Endodermal cell (in vitro differentiated cells): Measurements from ENCODE around the gene CCDC91. TPM values are rescaled to one million over a fixed set of nuclear protein-coding genes. Genes with fewer than 3 reads are reported as not detected.

ENCODE experiments used
- DNase-seq: peaks from one replicate; pipeline ENCODE4 v3.0.0-alpha.2; 2017
- H3K27ac ChIP-seq: 2 replicates; pipeline ENCODE4 v1.5.1; 2013; ENCODE audit warnings: mild to moderate bottlenecking, low read depth, low read length, moderate library complexity
- H3K27me3 ChIP-seq: 2 replicates; pipeline ENCODE4 v1.6.1; 2013; ENCODE audit warnings: mild to moderate bottlenecking, low read length, moderate library complexity; ENCODE audit not compliant: insufficient read depth, control insufficient read depth, poor library complexity, severe bottlenecking
- H3K36me3 ChIP-seq: 2 replicates; pipeline ENCODE4 v1.7.0; 2013; ENCODE audit warnings: mild to moderate bottlenecking, low read length, moderate library complexity; ENCODE audit not compliant: control insufficient read depth, insufficient read depth
- H3K4me1 ChIP-seq: one replicate; pipeline ENCODE4 v1.7.0; 2013; ENCODE audit warnings: low read length; ENCODE audit not compliant: control insufficient read depth, insufficient read depth
- H3K4me3 ChIP-seq: 2 replicates; pipeline ENCODE4 v1.5.1; 2013; ENCODE audit warnings: mild to moderate bottlenecking, low read length, moderate library complexity
- H3K9ac ChIP-seq: 2 replicates; pipeline ENCODE4 v1.6.1; 2013; ENCODE audit warnings: mild to moderate bottlenecking, low read length, moderate library complexity; ENCODE audit not compliant: poor library complexity, severe bottlenecking; ENCODE audit errors: extremely low read depth
- H3K9me3 ChIP-seq: 2 replicates; pipeline ENCODE4 v1.6.1; 2013; ENCODE audit warnings: mild to moderate bottlenecking, low read length, moderate library complexity; ENCODE audit not compliant: control insufficient read depth
- H3K27ac Mint-ChIP-seq: 2 replicates; pipeline ENCODE4 v1.8.0; 2020; ENCODE audit warnings: mixed read lengths
- H3K27me3 Mint-ChIP-seq: 2 replicates; pipeline ENCODE4 v1.8.0; 2021; ENCODE audit warnings: mild to moderate bottlenecking, mixed read lengths; ENCODE audit not compliant: insufficient read depth
- H3K36me3 Mint-ChIP-seq: 2 replicates; pipeline ENCODE4 v1.8.0; 2020; ENCODE audit warnings: low read depth, mixed read lengths
- H3K4me1 Mint-ChIP-seq: 2 replicates; pipeline ENCODE4 v1.8.0; 2020; ENCODE audit warnings: mixed read lengths
- H3K4me3 Mint-ChIP-seq: 2 replicates; pipeline ENCODE4 v1.8.0; 2020; ENCODE audit warnings: mild to moderate bottlenecking, moderate library complexity, mixed read lengths
- H3K9me3 Mint-ChIP-seq: 2 replicates; pipeline ENCODE4 v1.8.0; 2020; ENCODE audit warnings: mild to moderate bottlenecking, mixed read lengths
- WGBS, 2 experiments: methylation state at CpG; one replicate each; pipeline versions ENCODE4 v1.1.5 to v1.1.7; 2013; ENCODE audit warnings: missing lambda C conversion rate in 2 of 2, mixed read lengths in 1 of 2; ENCODE audit not compliant: insufficient coverage in 1 of 2, insufficient read length in 1 of 2; 5-methylcytosine and 5-hydroxymethylcytosine counted together
- total RNA-seq, 2 donors: library from RNA; stranded (reverse); fragmentation: NEBNext Ultra II Directional in 1 of 2; extraction: Animal tissue kit (Norgen Biotek cat#: 25700) in 1 of 2; gene quantifications; 2 replicates in 1 of 2; 3 replicates in 1 of 2; pipeline ENCODE4 v1.2.1, GENCODE V29; 2021
- TF ChIP-seq, protein P1 (sequence below): fragments of 200-600 bp; sonication (generic); conservative IDR thresholded peaks from 2 replicates; pipeline ENCODE4 v1.5.0; 2021; ENCODE audit warnings: antibody characterized with exemption, mild to moderate bottlenecking

Gene CCDC91
- total RNA-seq, 2 donors from 2014 or later, result 25.3 to 45.7 TPM

DNA sequence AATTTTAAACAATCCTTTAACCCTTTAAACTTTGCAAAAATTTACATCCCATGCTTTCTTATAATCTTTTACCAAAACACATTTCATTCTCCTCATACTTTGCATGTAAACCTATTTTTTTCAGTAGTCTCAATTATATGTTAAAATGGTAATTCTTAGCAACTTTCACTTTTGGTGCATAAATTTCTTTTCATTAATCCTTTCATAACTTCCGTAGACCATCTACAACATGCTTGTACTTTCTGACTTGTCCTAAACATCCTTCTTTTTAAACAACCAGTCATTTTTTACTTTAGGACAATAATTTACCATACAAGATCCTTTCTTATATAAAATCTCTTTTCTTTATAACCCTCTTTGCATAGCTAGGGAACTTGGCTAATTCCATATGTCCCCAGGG is 19.5 kb downstream of the CCDC91 start:
- no peaks in the 10 kb centered on the region for H3K27me3 Mint-ChIP-seq
- TF ChIP-seq, protein P1, sequence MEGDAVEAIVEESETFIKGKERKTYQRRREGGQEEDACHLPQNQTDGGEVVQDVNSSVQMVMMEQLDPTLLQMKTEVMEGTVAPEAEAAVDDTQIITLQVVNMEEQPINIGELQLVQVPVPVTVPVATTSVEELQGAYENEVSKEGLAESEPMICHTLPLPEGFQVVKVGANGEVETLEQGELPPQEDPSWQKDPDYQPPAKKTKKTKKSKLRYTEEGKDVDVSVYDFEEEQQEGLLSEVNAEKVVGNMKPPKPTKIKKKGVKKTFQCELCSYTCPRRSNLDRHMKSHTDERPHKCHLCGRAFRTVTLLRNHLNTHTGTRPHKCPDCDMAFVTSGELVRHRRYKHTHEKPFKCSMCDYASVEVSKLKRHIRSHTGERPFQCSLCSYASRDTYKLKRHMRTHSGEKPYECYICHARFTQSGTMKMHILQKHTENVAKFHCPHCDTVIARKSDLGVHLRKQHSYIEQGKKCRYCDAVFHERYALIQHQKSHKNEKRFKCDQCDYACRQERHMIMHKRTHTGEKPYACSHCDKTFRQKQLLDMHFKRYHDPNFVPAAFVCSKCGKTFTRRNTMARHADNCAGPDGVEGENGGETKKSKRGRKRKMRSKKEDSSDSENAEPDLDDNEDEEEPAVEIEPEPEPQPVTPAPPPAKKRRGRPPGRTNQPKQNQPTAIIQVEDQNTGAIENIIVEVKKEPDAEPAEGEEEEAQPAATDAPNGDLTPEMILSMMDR, result no peak
- H3K4me1 ChIP-seq, result no peaks in the 10 kb centered on the region
- H3K36me3 ChIP-seq, result peaks cover 5% of the 10 kb centered on the region
- H3K9me3 ChIP-seq, result peaks cover 38% of the 10 kb centered on the region
- peak overlapping the region; percentile 24 for H3K4me3 ChIP-seq
- no peak for DNase-seq
- H3K36me3 Mint-ChIP-seq, result peaks cover 78% of the 10 kb centered on the region
- 0% methylated on average over 1 of the region's 1 CpG for WGBS, 2 experiments
- no peak overlapping the region for H3K27ac Mint-ChIP-seq
- H3K9ac ChIP-seq, result no peak overlapping the region
- peaks cover 75% of the 10 kb centered on the region for H3K9me3 Mint-ChIP-seq
- H3K27ac ChIP-seq, result no peak overlapping the region
- no peaks in the 10 kb centered on the region for H3K27me3 ChIP-seq
- no peaks in the 10 kb centered on the region for H3K4me1 Mint-ChIP-seq
- H3K4me3 Mint-ChIP-seq, result no peak overlapping the region

DNA sequence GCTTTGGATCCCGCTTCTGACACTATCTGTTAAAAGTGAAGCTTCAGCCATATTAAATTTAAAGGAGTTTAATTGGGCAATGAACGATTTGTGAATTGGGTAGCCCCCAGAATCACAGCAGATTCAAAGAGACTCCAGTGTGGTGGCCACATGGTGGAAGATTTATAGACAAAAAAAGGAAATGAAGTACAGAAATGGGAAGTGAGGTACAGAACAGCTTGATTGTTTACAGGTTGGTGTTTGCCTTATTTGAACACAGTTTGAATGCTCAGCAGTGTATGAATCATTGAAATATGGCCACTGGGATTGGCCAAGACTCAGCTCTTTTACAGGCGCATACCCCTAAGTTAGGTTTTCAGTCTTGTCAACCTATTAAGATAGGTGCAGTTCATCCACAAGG is 21.9 kb downstream of the CCDC91 start:
- Histone ChIP-seq H3K36me3 (peaks cover 5% of the 10 kb centered on the region), H3K9ac (no peak overlapping the region), H3K27ac (no peak overlapping the region), H3K9me3 (peaks cover 33% of the 10 kb centered on the region), H3K4me3 (no peak overlapping the region), H3K4me1 (no peaks in the 10 kb centered on the region), H3K27me3 (no peaks in the 10 kb centered on the region)
- H3K4me3 Mint-ChIP-seq, result no peak overlapping the region
- no peaks in the 10 kb centered on the region for H3K27me3 Mint-ChIP-seq
- H3K27ac Mint-ChIP-seq, result no peak overlapping the region
- TF ChIP-seq, protein P1, result no peak
- no peaks in the 10 kb centered on the region for H3K4me1 Mint-ChIP-seq
- H3K9me3 Mint-ChIP-seq, result peaks cover 58% of the 10 kb centered on the region
- peaks cover 66% of the 10 kb centered on the region for H3K36me3 Mint-ChIP-seq
- 87 to 93% methylated on average over 2 to 3 of the region's 3 CpGs for WGBS, 2 experiments
- DNase-seq, result no peak

DNA sequence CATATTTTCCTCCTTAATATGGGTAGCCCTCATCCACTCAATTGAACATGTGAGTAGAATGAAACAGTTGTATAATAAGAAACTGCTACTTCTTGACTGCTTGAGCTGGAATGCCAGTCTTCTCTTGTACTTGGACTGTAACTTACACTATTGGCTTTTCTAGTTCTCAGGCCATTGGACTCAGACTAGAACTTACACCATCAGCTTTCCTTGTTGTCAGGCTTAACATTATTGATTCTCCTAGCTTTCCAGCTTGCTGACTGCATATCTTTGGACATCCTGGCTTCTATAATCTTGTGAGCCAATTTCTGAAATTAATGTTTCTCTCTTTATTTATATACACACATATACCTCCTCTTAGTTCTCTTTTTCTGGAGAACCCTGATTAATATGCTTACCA is 24.8 kb downstream of the CCDC91 start:
- no peak overlapping the region for H3K4me3 Mint-ChIP-seq
- H3K27ac Mint-ChIP-seq, result no peak overlapping the region
- no peak overlapping the region for H3K9ac ChIP-seq
- TF ChIP-seq, protein P1, result no peak
- peaks cover 52% of the 10 kb centered on the region for H3K9me3 Mint-ChIP-seq
- no peak overlapping the region for H3K27ac ChIP-seq
- peaks cover 62% of the 10 kb centered on the region for H3K36me3 Mint-ChIP-seq
- H3K27me3 ChIP-seq, result no peaks in the 10 kb centered on the region
- H3K27me3 Mint-ChIP-seq, result no peaks in the 10 kb centered on the region
- peaks cover 5% of the 10 kb centered on the region for H3K36me3 ChIP-seq
- H3K9me3 ChIP-seq, result peaks cover 27% of the 10 kb centered on the region
- DNase-seq, result no peak
- H3K4me3 ChIP-seq, result no peak overlapping the region
- H3K4me1 Mint-ChIP-seq, result no peaks in the 10 kb centered on the region
- H3K4me1 ChIP-seq, result no peaks in the 10 kb centered on the region
